K562 (cell line): ENCODE measurements around the gene USP10. TPM values are rescaled to one million over a fixed set of nuclear protein-coding genes. Genes with fewer than 3 reads are reported as not detected.

ENCODE experiments used
- CREB3L1 ChIP-seq: fragments of 450-650 bp; IDR thresholded peaks from 2 replicates; pipeline ENCODE4 v1.6.1; 2014; ENCODE audit warnings: low read depth, mild to moderate bottlenecking, moderate library complexity, borderline replicate concordance
- DPF2 ChIP-seq: fragments of 450-650 bp; IDR thresholded peaks from 2 replicates; pipeline ENCODE4 v1.6.1; 2016
- FOS ChIP-seq: IDR thresholded peaks from 3 replicates; pipeline ENCODE4 v1.6.1; 2011; ENCODE audit not compliant: insufficient read length; ENCODE audit errors: extremely low read depth
- FOXJ2 ChIP-seq: fragments of 200-800 bp; sonication (Bioruptor generic); IDR thresholded peaks from 2 replicates; pipeline ENCODE4 v1.6.1; 2016; ENCODE audit warnings: missing genetic modification characterization, missing compliant biosample characterization
- GATAD2B ChIP-seq: fragments of 450-650 bp; IDR thresholded peaks from 2 replicates; pipeline ENCODE4 v1.6.1; 2017; ENCODE audit warnings: mild to moderate bottlenecking, borderline replicate concordance
- KDM1A ChIP-seq, 2 experiments: fragments of 450-650 bp; IDR thresholded peaks; 2 replicates each; pipeline ENCODE4 v1.6.1; 2016; ENCODE audit warnings: mild to moderate bottlenecking in 2 of 2
- MAFK ChIP-seq: IDR thresholded peaks from 2 replicates; pipeline ENCODE4 v1.6.1; 2011; ENCODE audit warnings: low read length, improper control_type of control experiment
- NFRKB ChIP-seq: fragments of 450-650 bp; IDR thresholded peaks from 2 replicates; pipeline ENCODE4 v1.6.1; 2016; ENCODE audit warnings: low read depth
- NR2F6 ChIP-seq: fragments of 450-650 bp; formaldehyde crosslinking; IDR thresholded peaks from 2 replicates; pipeline ENCODE4 v1.4.0; 2020; ENCODE audit warnings: mild to moderate bottlenecking
- RCOR1 ChIP-seq, 2 experiments: IDR thresholded peaks; 2 replicates each; pipeline ENCODE4 v1.6.1; 2012; ENCODE audit warnings: low read depth in 2 of 2, low read length in 2 of 2, borderline replicate concordance in 1 of 2, improper control_type of control experiment in 1 of 2
- SMAD4 ChIP-seq: fragments of 250-450 bp; sonication (Bioruptor Pico); conservative IDR thresholded peaks from 2 replicates; pipeline ENCODE4 v1.8.0; 2021; ENCODE audit warnings: inconsistent platforms, mild to moderate bottlenecking, moderate library complexity
- TARDBP ChIP-seq: fragments of 450-650 bp; IDR thresholded peaks from 2 replicates; pipeline ENCODE4 v1.6.1; 2016
- ZNF140 ChIP-seq: fragments of 250-450 bp; sonication (Bioruptor Pico); IDR thresholded peaks from 2 replicates; pipeline ENCODE4 v1.8.0; 2021; ENCODE audit warnings: moderate library complexity, mild to moderate bottlenecking, inconsistent platforms
- ZNF384 ChIP-seq: IDR thresholded peaks from 2 replicates; pipeline ENCODE4 v1.6.1; 2012; ENCODE audit warnings: low read depth, low read length, improper control_type of control experiment
- polyA plus RNA-seq, 8 experiments: library from polyadenylated mRNA; depleted of rRNA in 4 of 8; stranded (reverse) in 5 of 8; unstranded in 3 of 8; fragments of >200 nt; fragmentation: Nextera tagmentation in 2 of 8; fragmentation: Illumina TruSeq in 1 of 8; extraction: Ambion mirVana in 2 of 8; extraction: Trizol in 1 of 8; gene quantifications; 2 replicates each; pipeline versions ENCODE4 v1.2.1 to v1.2.3, GENCODE V29; 2011 to 2014; ENCODE audit warnings: inconsistent platforms in 1 of 8, missing spikeins in 1 of 8
- total RNA-seq, 7 experiments: library from RNA; depleted of rRNA in 6 of 7; stranded (reverse); fragments of >200 nt in 6 of 7; fragmentation: Illumina TruSeq in 2 of 7; extraction: Trizol in 2 of 7; gene quantifications; 2 replicates each; pipeline versions ENCODE4 v1.2.1 to v1.2.3, GENCODE V29; 2011 to 2021; ENCODE audit warnings: low replicate concordance in 1 of 7
- TF ChIP-seq, protein P1 (sequence below), 2 experiments: fragments of 450-650 bp in 1 of 2; sonication (generic) in 1 of 2; formaldehyde crosslinking in 1 of 2; IDR thresholded peaks in 1 of 2; conservative IDR thresholded peaks in 1 of 2; 2 replicates each; pipeline versions ENCODE4 v1.6.1 to v1.8.1; 2016 to 2023; ENCODE audit warnings: mild to moderate bottlenecking in 2 of 2, moderate library complexity in 2 of 2, inconsistent platforms in 1 of 2, missing genetic modification reagents in 1 of 2
- TF ChIP-seq, protein P2 (sequence below): sonication (generic); formaldehyde crosslinking; IDR thresholded peaks from 2 replicates; pipeline ENCODE4 v1.8.0; 2022; ENCODE audit warnings: missing genetic modification reagents, mild to moderate bottlenecking, moderate library complexity, borderline replicate concordance
- TF ChIP-seq, protein P3 (sequence below), 2 experiments: IDR thresholded peaks; 2 replicates each; pipeline ENCODE4 v1.6.1; 2012; ENCODE audit warnings: improper control_type of control experiment in 2 of 2, low read depth in 2 of 2, low read length in 2 of 2, borderline replicate concordance in 1 of 2
- TF ChIP-seq, protein P4 (sequence below): fragments of 450-650 bp; IDR thresholded peaks from 2 replicates; pipeline ENCODE4 v1.6.1; 2018; ENCODE audit not compliant: partially characterized antibody

The USP10 gene
- total and polyA plus RNA-seq, 9 of the 15 experiments (the other 6 are each of a cell fraction or from before 2014, with no cell fraction given) = 61.7 to 197 (median 116) TPM

DNA sequence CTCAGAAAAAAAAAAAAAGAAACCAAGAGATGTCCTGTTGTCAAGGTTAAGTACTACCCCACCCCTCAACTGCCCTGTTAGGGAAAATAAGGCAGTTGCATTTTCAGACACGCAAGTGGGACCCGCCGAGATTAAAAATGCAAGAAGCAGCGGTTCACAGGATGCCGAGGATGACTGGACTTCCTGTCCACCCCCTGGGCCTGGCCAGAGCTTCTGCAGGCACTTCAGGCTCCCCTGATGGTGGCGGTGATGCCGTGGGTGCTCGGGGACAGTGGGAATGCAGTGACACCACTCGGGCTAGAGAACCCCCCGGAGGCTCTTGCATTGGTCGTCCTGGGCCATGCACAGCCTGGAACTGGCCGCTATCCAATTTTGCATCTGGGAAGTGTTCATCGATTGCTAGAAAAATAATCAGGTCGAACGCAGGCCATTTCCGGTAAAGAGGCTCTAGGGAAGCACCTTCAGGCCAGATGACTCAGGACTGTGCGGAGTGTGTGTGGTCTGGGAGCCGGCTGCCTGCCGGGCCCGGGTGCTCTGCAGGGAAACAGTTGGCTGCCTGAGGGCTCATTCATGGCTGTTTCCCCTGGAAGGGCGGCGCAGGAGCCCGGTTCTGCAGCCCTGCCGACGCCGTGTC is 106.6 kb downstream of the USP10 start (continued):
- TF ChIP-seq TARDBP (0 out of 2 replicates have a peak, but pooled peaks have one; percentile 44), SMAD4 (peak; percentile 69; the same call in 1 of the 2 replicates), GATAD2B (no peak), ZNF140 (CRISPR knock-in tag) (no peak), DPF2 (peak; percentile 57; the same call in 1 of the 2 replicates), CREB3L1 (no peak), RCOR1 (IDR thresholded peaks at IDR 0.05; ENCODE audit: borderline replicate concordance in 1 of 2, low read depth in 2 of 2, low read length in 2 of 2) (peak in 1 of 2 experiments; percentile 65; a peak in 2 of 4 replicates), FOS (no peak), FOXJ2 (tag) (no peak), MAFK (0 out of 2 replicates have a peak, but pooled peaks have one; percentile 8), NFRKB (peak; percentile 33; the same call in 1 of the 2 replicates), ZNF384 (peak; percentile 45; the same call in 1 of the 2 replicates), KDM1A (IDR thresholded peaks at IDR 0.05) (peak in 1 of 2 experiments; percentile 60; a peak in 2 of 4 replicates), NR2F6 (CRISPR knock-in tag) (no peak)
- TF ChIP-seq, protein P1, sequence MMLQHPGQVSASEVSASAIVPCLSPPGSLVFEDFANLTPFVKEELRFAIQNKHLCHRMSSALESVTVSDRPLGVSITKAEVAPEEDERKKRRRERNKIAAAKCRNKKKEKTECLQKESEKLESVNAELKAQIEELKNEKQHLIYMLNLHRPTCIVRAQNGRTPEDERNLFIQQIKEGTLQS (IDR thresholded peaks at IDR 0.05) = peak; percentile 70
- TF ChIP-seq, protein P1 (CRISPR knock-in tag; conservative IDR thresholded peaks at IDR 0.05) = no peak
- TF ChIP-seq, protein P2, sequence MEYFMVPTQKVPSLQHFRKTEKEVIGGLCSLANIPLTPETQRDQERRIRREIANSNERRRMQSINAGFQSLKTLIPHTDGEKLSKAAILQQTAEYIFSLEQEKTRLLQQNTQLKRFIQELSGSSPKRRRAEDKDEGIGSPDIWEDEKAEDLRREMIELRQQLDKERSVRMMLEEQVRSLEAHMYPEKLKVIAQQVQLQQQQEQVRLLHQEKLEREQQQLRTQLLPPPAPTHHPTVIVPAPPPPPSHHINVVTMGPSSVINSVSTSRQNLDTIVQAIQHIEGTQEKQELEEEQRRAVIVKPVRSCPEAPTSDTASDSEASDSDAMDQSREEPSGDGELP = 0 out of 2 replicates have a peak, but pooled peaks have one; percentile 44
- TF ChIP-seq, protein P3, sequence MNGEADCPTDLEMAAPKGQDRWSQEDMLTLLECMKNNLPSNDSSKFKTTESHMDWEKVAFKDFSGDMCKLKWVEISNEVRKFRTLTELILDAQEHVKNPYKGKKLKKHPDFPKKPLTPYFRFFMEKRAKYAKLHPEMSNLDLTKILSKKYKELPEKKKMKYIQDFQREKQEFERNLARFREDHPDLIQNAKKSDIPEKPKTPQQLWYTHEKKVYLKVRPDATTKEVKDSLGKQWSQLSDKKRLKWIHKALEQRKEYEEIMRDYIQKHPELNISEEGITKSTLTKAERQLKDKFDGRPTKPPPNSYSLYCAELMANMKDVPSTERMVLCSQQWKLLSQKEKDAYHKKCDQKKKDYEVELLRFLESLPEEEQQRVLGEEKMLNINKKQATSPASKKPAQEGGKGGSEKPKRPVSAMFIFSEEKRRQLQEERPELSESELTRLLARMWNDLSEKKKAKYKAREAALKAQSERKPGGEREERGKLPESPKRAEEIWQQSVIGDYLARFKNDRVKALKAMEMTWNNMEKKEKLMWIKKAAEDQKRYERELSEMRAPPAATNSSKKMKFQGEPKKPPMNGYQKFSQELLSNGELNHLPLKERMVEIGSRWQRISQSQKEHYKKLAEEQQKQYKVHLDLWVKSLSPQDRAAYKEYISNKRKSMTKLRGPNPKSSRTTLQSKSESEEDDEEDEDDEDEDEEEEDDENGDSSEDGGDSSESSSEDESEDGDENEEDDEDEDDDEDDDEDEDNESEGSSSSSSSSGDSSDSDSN (IDR thresholded peaks at IDR 0.05; ENCODE audit: borderline replicate concordance in 1 of 2, low read depth in 2 of 2, low read length in 2 of 2) = peak in 1 of 2 experiments; percentile 79; a peak in 3 of 4 replicates
- TF ChIP-seq, protein P4, sequence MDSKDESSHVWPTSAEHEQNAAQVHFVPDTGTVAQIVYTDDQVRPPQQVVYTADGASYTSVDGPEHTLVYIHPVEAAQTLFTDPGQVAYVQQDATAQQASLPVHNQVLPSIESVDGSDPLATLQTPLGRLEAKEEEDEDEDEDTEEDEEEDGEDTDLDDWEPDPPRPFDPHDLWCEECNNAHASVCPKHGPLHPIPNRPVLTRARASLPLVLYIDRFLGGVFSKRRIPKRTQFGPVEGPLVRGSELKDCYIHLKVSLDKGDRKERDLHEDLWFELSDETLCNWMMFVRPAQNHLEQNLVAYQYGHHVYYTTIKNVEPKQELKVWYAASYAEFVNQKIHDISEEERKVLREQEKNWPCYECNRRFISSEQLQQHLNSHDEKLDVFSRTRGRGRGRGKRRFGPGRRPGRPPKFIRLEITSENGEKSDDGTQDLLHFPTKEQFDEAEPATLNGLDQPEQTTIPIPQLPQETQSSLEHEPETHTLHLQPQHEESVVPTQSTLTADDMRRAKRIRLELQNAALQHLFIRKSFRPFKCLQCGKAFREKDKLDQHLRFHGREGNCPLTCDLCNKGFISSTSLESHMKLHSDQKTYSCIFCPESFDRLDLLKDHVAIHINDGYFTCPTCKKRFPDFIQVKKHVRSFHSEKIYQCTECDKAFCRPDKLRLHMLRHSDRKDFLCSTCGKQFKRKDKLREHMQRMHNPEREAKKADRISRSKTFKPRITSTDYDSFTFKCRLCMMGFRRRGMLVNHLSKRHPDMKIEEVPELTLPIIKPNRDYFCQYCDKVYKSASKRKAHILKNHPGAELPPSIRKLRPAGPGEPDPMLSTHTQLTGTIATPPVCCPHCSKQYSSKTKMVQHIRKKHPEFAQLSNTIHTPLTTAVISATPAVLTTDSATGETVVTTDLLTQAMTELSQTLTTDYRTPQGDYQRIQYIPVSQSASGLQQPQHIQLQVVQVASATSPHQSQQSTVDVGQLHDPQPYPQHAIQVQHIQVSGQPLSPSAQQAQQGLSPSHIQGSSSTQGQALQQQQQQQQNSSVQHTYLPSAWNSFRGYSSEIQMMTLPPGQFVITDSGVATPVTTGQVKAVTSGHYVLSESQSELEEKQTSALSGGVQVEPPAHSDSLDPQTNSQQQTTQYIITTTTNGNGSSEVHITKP = peak; percentile 55
